Endometrium (tissue), 2 donors: Measurements from ENCODE around the gene LSM4.

Experiments
- FAIRE-seq: peaks from 2 replicates; lab custom pipeline; 2012; peaks lifted over from hg19 to GRCh38; lab: Jason Lieb, UNC
- donor health status: control.
- donor health status: control.

LSM4 gene

DNA sequence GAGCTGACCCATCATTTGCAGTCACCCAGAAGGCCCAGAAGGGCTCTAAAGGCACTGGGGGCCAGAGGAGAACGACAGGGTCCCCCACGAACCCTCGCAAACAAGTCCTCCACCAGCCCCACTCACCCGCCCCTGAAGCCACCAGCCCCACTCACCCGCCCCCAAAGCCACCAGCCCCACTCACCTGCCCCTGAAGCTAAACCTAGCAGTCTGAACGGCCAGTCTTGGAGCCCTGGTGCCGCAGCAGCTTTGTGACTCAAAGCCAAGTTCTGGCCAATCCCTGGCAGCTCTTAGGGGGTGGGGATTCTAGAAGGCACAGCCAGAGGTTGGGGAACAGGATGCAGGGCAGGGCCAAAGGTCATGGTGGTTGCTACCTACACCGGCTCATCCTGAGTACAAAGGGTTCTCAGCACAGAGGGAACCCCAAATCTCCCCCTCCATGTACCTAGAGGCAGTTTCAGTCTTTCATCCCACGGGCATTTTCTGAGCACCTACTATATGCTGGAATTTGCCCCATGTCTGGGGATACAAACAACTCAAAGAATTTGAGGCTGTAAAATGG, 48.6 kb downstream of the LSM4 start, which contains the start of gene IQCN:
IQCN (minus strand) TSS at position 234 of the 562 bp plus-strand sequence. CDS start 4,974 bp downstream, outside the sequence.
- no peak for FAIRE-seq

- no peak for FAIRE-seq
These were observed 49.2 kb downstream of the LSM4 start for GRCh38 chr19:18273561-18274218.

- no peak for FAIRE-seq
These were observed 51.4 kb downstream of the LSM4 start for GRCh38 chr19:18271433-18271841.

DNA sequence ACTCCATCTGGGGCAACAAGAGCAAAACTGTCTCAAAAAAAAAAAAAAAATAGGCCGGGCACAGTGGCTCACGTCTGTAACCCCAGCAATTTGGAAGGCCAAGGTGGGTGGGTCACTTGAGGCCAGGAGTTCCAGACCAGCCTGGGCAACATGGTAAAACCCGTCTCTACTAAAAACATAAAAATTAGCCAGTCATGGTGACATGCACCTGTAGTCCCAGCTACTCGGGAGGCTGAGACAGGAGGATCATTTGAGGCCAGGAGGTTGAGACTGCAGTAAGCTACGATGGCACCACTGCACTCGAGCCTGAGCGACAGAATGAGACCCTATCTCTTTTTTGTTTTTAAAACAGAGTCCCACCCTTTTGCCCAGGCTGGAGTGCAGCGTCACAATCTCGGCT, 52.5 kb downstream of the LSM4 start:
- no peak for FAIRE-seq

DNA sequence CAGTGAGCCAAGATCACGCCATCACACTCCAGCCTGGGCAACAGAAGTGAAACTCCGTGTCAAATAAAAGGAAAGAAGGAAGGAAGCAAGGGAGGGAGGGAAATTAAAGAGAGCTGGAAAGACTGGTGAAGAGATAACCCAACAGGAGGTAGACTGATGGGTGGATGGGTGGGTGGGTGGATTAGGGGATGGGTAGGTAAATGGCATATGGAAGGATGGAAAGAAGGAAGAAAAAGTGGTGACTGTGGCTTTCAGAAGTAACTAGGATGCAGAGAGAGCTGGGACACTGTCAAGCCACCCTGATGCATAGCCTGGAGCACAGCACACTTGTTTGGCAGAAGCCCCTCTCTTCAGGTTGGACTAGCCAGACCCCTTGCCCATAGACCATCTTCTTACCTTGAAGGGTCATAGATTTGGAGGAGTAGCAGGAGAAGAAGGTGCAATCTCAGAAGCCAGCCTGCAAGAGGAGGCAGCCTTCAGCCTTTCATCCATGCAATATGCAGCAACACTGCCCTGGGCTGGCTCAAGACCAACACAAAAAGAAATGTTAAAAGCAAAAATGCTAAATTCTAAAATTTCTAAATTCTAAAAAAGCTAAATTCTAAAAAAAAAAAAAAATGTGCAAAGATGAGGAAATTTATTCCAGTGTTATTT, 53.7 kb downstream of the LSM4 start:
- FAIRE-seq = peak; percentile 21

DNA sequence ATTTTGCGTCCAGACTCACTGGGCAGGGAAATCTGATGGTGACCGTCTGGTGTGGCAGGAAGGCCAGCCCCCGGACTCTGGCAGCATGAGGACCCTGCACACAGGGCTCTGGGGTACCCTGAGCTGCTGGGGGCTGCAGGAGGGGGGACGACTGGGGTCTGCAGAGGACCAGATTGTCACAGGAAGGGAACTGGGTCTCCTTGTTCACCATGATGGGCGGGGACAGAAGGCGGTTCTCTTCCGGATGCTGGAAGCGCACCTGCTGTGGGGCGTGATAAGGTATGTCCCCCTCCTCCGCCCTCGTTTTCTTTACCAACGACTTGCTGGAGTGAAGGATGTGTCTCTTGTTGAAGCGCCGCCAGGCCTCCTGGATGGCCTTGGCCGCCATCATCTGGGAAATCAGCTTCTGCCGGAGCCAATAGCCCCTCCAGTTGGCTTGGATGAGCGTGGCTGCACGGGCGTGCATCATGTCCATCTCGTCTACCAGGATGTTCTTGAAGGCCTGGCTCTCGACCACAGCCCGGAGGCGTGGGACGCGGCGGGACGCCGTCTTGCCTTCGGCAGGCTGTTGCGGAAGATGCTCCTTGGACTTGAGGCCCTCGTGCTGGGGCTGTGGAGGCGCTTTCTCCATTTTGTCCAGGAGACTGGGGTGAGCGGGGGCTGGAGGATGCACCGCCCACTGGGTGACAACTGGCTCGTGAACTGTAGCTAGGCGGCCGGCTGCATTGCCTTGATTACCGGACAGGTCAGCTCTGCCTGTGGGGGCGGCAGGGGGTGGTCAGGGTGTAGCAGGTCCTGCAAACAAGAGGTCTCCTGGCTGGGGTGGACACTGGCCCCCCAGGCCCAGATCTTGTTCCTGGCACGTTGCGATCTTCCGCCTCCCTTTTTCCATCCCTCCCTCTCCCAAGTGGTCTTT, 55.8 kb downstream of the LSM4 start:
- FAIRE-seq = no peak

GRCh38 chr19:18265582-18265981, 57.3 kb downstream of the LSM4 start:
- FAIRE-seq = no peak

GRCh38 chr19:18264971-18265540, 57.8 kb downstream of the LSM4 start:
- FAIRE-seq = no peak

DNA sequence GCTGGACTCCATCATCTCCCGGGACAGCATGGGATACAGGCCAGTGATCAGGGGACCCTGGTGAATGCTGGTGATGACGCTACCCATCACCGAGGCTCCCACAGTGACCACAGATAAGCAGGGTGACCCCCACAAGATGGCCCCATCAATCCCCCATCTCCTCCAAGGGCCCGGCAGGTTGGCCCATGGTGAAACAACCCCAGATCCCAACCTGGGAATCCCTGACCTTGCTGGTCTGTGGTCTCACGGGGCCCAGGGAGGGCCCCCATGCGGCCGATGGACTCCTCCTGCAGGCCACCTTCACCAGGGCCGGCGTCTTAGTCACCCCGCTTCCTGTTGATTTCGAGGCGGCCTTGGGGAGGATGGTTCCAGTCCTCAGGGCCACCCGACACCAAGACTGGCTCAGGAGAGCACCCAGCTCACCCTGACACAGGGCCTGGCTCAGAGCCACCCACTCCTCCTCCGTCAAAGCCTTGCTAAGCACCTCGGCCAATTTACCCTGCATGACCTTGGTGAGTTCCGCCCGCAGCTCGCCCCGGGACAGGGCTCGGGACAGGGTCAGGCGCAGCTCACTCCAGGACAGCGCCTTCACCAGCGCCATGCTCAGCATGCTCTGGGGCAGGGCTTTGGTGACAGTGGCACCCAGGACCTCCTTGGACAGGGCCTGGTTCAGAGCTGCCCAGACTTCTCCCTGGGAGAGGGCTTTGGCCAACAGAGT, 58.6 kb downstream of the LSM4 start:
- FAIRE-seq = no peak

DNA sequence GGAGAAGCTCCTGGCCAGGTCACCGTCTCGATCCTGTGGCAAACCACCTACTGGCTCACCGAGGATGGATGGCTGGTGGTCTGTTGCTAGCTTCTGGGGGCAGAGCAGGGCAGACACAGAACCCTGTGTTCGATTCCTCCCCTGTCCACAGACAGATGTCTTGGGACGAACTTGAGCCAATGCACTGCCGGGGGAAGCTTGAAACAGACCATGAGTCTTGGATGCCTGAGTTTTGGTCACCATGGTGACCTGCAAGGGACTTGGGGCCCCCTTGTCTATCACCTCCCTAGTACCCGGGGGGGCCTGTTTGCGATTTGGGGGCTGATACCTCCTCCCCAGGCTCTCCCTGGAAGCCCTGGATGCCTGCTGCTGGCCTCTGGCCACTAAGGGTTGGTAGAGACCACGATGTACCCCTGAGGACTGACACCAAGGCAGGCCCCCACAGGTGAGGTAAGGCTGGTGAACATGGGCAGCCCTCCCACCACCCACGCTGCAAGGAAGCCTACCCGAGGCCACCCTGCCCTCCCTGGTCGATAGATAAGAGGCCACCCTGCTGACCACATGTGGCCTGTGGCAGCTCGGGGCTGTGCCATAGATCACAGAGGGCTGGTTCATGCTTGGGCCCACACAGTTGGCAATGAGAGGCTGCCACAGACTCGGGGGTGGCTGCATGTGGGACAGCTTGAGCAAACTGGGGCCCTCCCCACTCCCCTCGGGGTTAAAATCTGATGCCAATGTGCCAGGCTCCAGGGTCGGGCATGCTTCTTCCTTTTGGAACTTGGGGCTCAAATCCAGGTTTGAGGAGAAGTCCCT, 59.3 kb downstream of the LSM4 start:
- no peak for FAIRE-seq

DNA sequence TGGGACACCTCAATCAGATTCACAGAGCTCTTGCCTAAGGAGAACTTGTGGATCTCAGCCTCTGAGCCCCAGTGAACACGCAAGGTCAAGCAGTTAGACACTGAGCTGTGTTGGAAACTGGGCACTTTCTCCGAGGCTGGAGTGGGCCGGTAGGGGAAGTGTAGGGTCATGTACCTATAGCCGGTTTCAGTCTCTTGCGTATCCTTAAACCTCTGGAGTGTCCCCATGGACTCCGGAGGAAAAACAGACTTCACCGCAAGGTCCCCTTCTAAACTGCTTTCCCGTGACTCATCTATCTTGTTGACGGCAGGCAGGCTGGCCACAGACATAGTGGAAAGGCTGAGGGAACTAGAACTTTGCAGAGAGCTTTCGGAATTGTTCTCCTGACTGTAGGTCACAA, 60.0 kb downstream of the LSM4 start:
- FAIRE-seq = no peak

DNA sequence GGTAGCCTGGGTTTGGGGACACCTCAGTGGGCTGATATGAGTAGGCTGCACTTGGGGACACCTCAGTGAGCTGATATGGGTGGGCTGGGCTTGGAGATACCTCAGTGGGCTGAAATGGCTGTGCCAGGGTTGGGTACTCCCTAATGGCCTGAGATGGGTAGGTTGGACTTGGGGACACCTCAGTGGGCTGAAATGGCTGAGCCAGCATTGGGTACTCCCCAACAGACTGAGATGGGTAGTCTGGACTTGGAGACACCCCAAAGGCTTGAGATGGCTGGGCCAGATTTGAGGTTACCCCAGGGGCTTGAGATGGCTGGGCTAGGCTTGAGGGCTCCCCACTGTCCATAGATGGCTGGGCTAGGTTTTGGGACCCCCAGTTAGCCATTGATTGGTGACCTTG, 60.7 kb downstream of the LSM4 start:
- no peak for FAIRE-seq

GRCh38 chr19:18261474-18261873, 61.4 kb downstream of the LSM4 start:
- FAIRE-seq = no peak

- no peak for FAIRE-seq
These were observed 63.0 kb downstream of the LSM4 start for GRCh38 chr19:18259893-18260292.

GRCh38 chr19:18257503-18258470, 65.1 kb downstream of the LSM4 start:
- FAIRE-seq = no peak
